T-helper 1 cell treated with Interleukin-12 subunit alpha and Interleukin-12 subunit beta and Interleukin-4 antibody, amounts not matched to agents 30 μg/mL and 1 μg/mL, for 36 hours (primary cell): ENCODE data around the gene SMIM30.
A peak's percentile ranks its signal among the peaks of the same experiment; 100 is the strongest.

Source experiments
- H3K27ac Mint-ChIP-seq: one replicate; pipeline ENCODE4 v1.8.0; 2021; ENCODE audit warnings: mild to moderate bottlenecking, mixed read lengths
- H3K27me3 Mint-ChIP-seq: one replicate; pipeline ENCODE4 v1.8.0; 2021; ENCODE audit warnings: low read depth, mixed read lengths
- H3K36me3 Mint-ChIP-seq: one replicate; pipeline ENCODE4 v1.8.0; 2021; ENCODE audit warnings: low read depth, mixed read lengths
- H3K4me1 Mint-ChIP-seq: one replicate; pipeline ENCODE4 v1.8.0; 2021; ENCODE audit warnings: low read depth, mixed read lengths
- H3K4me3 Mint-ChIP-seq: one replicate; pipeline ENCODE4 v1.8.0; 2021; ENCODE audit warnings: mild to moderate bottlenecking, moderate library complexity, mixed read lengths
- H3K9me3 Mint-ChIP-seq: one replicate; pipeline ENCODE4 v1.8.0; 2021; ENCODE audit warnings: mixed read lengths

SMIM30 gene

GRCh38 chr7:113086431-113086888, 31.9 kb downstream of the SMIM30 start, which contains the start of gene GPR85:
Gene GPR85, minus strand, starts transcription at chr7:113086827. Its CDS starts 2,106 bp downstream, at chr7:113084721.
- Mint-ChIP-seq H3K4me3 (peak within 1 kb of the TSS; percentile 56), H3K36me3 (no peaks in the 10 kb centered on the region), H3K27me3 (peaks cover 44% of the 10 kb centered on the region), H3K27ac (no peak within 1 kb of the TSS), H3K9me3 (no peaks in the 10 kb centered on the region), H3K4me1 (peaks cover 12% of the 10 kb centered on the region)

GRCh38 chr7:113085781-113086390, 32.5 kb downstream of the SMIM30 start:
- H3K9me3 Mint-ChIP-seq: no peaks in the 10 kb centered on the region
- H3K27me3 Mint-ChIP-seq: peaks cover 44% of the 10 kb centered on the region
- H3K4me3 Mint-ChIP-seq: peak overlapping the region; percentile 56
- H3K36me3 Mint-ChIP-seq: no peaks in the 10 kb centered on the region
- H3K4me1 Mint-ChIP-seq: peaks cover 12% of the 10 kb centered on the region
- H3K27ac Mint-ChIP-seq: no peak overlapping the region

GRCh38 chr7:113084496-113085172, 33.7 kb downstream of the SMIM30 start:
- Mint-ChIP-seq H3K27ac (no peak overlapping the region), H3K4me1 (peaks cover 12% of the 10 kb centered on the region), H3K36me3 (no peaks in the 10 kb centered on the region), H3K4me3 (no peak overlapping the region), H3K9me3 (no peaks in the 10 kb centered on the region), H3K27me3 (peaks cover 54% of the 10 kb centered on the region)

GRCh38 chr7:113083816-113084495, 34.4 kb downstream of the SMIM30 start:
- H3K4me3 Mint-ChIP-seq: no peak overlapping the region
- no peaks in the 10 kb centered on the region for H3K36me3 Mint-ChIP-seq
- peaks cover 12% of the 10 kb centered on the region for H3K4me1 Mint-ChIP-seq

GRCh38 chr7:113083132-113083815, 35.1 kb downstream of the SMIM30 start:
- H3K36me3 Mint-ChIP-seq: no peaks in the 10 kb centered on the region
- no peaks in the 10 kb centered on the region for H3K9me3 Mint-ChIP-seq
- no peak overlapping the region for H3K4me3 Mint-ChIP-seq
- peaks cover 51% of the 10 kb centered on the region for H3K27me3 Mint-ChIP-seq
- peaks cover 12% of the 10 kb centered on the region for H3K4me1 Mint-ChIP-seq
- no peak overlapping the region for H3K27ac Mint-ChIP-seq

More at GRCh38 chr7:113083816-113084495, 34.4 kb downstream of the SMIM30 start:
- no peaks in the 10 kb centered on the region for H3K9me3 Mint-ChIP-seq
- peaks cover 54% of the 10 kb centered on the region for H3K27me3 Mint-ChIP-seq
- H3K27ac Mint-ChIP-seq: no peak overlapping the region

GRCh38 chr7:113078331-113078730, 40.0 kb downstream of the SMIM30 start:
- Mint-ChIP-seq H3K4me3 (no peak overlapping the region), H3K27ac (no peak overlapping the region), H3K4me1 (no peaks in the 10 kb centered on the region), H3K27me3 (peaks cover 23% of the 10 kb centered on the region), H3K36me3 (no peaks in the 10 kb centered on the region), H3K9me3 (no peaks in the 10 kb centered on the region)

- Mint-ChIP-seq H3K9me3 (no peaks in the 10 kb centered on the region), H3K27me3 (peaks cover 23% of the 10 kb centered on the region), H3K27ac (no peak overlapping the region), H3K36me3 (no peaks in the 10 kb centered on the region), H3K4me3 (no peak overlapping the region), H3K4me1 (no peaks in the 10 kb centered on the region)
These were observed 41.7 kb downstream of the SMIM30 start for GRCh38 chr7:113076703-113077102.

- no peak overlapping the region for H3K27ac Mint-ChIP-seq
- H3K4me1 Mint-ChIP-seq: no peaks in the 10 kb centered on the region
- H3K9me3 Mint-ChIP-seq: no peaks in the 10 kb centered on the region
These were observed 46.9 kb downstream of the SMIM30 start for GRCh38 chr7:113071465-113071864.

More at GRCh38 chr7:113071465-113071864, 46.9 kb downstream of the SMIM30 start:
- H3K27me3 Mint-ChIP-seq: peaks cover 5% of the 10 kb centered on the region
- H3K4me3 Mint-ChIP-seq: no peak overlapping the region
- no peaks in the 10 kb centered on the region for H3K36me3 Mint-ChIP-seq
